ENCODE measurements around the gene TBC1D5.
"Not testable (repeated sequence)": the region's sequence is repeated elsewhere in the genome, so short reads cannot be mapped to it uniquely, and the experiment has no call there.

TBC1D5 gene

DNA sequence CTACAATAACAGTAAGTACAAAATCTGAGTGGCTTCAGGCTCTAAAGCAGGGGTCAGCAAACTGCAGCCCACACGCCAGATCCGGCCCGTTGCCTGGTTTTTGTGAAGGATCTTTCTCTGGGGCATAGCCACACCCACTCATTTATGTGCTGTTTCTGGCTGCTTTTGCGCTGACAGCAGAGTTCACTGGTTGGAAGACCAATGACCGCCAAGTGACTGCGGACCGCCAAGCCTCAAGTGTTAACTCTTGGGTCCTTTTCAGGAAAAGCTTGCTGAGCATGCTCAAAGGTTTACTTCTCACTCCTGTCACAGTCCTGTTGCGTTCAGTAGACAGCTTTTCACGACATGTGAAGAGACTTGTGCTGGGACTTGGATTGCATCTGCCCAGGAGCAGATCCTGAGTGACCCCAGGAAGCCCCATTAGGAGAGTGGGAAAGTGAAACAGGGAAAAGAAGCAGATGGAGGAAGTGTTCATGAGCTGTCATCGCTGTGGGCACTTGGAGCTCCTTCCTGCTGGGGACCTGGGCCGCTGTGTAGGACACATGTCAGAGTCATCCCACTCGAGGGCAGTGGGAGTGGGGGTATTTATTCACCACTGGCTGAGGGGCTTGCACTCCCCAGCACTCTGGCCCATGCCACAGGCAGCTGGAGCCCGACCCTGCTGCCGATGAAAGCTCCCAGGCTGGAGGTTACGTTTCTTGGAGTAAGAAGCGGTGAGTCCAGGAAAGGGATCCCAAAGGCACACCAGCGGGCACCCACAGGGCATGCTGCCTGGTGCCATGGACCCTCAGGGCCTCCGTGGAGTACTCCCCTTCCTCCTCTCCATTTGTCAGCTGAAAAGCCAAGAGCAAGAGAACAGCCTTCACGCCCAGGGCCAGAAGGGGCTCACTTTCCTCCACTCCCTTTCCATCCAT, 608.5 kb downstream of the TBC1D5 start:
- Histone ChIP-seq H3K4me2 (no peak overlapping the region), H3K27ac (no peak overlapping the region), H3K4me3 (IDR thresholded peaks at IDR 0.05; ENCODE audit: insufficient read depth, low read depth, low read length) (no peak overlapping the region), H3K4me1 (ENCODE audit: low read depth, poor library complexity, severe bottlenecking) (no peaks in the 10 kb centered on the region), H3K27me3 (ENCODE audit: insufficient read depth, low read depth) (no peaks in the 10 kb centered on the region), H3K36me3 (ENCODE audit: insufficient read depth) (no peaks in the 10 kb centered on the region), H3K79me2 (ENCODE audit: insufficient read depth, low read depth) (no peaks in the 10 kb centered on the region), H2AFZ (ENCODE audit: low read depth) (no peak overlapping the region), H4K20me1 (ENCODE audit: insufficient read depth) (no peaks in the 10 kb centered on the region), H3K9ac (no peak overlapping the region)
- TF ChIP-seq, protein P1, sequence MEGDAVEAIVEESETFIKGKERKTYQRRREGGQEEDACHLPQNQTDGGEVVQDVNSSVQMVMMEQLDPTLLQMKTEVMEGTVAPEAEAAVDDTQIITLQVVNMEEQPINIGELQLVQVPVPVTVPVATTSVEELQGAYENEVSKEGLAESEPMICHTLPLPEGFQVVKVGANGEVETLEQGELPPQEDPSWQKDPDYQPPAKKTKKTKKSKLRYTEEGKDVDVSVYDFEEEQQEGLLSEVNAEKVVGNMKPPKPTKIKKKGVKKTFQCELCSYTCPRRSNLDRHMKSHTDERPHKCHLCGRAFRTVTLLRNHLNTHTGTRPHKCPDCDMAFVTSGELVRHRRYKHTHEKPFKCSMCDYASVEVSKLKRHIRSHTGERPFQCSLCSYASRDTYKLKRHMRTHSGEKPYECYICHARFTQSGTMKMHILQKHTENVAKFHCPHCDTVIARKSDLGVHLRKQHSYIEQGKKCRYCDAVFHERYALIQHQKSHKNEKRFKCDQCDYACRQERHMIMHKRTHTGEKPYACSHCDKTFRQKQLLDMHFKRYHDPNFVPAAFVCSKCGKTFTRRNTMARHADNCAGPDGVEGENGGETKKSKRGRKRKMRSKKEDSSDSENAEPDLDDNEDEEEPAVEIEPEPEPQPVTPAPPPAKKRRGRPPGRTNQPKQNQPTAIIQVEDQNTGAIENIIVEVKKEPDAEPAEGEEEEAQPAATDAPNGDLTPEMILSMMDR (conservative IDR thresholded peaks at IDR 0.05; ENCODE audit: low read depth, low read length), result no peak

DNA sequence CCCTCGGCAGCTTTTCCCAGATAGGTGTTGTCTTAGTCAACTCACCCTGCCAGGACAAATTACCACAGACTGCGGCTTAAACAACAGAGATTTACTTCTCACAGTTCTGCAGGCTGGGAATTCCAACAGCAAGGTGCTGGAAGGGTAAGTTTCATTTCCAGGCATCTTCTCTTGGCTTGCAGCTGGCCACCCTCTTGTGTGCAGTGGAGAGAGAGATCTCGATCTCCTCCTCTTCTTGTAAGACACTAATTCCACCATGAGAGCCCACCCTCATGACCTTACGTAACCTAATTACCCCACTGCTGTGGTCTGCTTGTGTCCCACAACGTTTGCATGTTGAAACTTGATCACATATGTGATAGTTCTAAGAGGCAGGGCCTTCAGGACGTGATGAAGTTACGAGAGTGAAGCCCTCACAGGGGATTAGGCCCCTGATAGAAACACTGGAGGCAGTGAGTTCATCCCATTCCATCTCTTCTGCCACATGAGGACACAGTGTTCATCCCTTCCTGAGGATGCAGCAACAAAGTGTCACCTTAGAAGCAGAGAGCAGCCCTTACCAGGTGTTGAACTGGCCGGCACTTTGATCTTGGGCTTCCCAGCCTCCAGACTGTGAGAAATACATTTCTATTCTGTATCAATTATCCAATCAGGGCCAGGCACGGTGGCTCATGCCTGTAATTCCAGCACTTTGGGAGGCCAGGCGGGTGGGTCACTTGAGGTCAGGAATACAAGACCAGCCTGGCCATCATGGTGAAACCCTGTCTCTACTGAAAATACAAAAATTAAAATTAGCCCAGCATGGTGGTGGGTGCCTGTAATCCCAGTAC, 609.9 kb downstream of the TBC1D5 start:
- H3K79me2 ChIP-seq (ENCODE audit: insufficient read depth, low read depth), result no peaks in the 10 kb centered on the region
- TF ChIP-seq, protein P1 (conservative IDR thresholded peaks at IDR 0.05; ENCODE audit: low read depth, low read length), result no peak
- H3K27ac ChIP-seq, result no peak overlapping the region
- H3K4me2 ChIP-seq, result no peak overlapping the region
- no peak overlapping the region for H3K4me3 ChIP-seq (IDR thresholded peaks at IDR 0.05; ENCODE audit: insufficient read depth, low read depth, low read length)
- H4K20me1 ChIP-seq (ENCODE audit: insufficient read depth), result no peaks in the 10 kb centered on the region
- H3K27me3 ChIP-seq (ENCODE audit: insufficient read depth, low read depth), result no peaks in the 10 kb centered on the region
- H3K9ac ChIP-seq, result no peak overlapping the region
- H3K4me1 ChIP-seq (ENCODE audit: low read depth, poor library complexity, severe bottlenecking), result no peaks in the 10 kb centered on the region
- H3K36me3 ChIP-seq (ENCODE audit: insufficient read depth), result no peaks in the 10 kb centered on the region
- H2AFZ ChIP-seq (ENCODE audit: low read depth), result no peak overlapping the region

DNA sequence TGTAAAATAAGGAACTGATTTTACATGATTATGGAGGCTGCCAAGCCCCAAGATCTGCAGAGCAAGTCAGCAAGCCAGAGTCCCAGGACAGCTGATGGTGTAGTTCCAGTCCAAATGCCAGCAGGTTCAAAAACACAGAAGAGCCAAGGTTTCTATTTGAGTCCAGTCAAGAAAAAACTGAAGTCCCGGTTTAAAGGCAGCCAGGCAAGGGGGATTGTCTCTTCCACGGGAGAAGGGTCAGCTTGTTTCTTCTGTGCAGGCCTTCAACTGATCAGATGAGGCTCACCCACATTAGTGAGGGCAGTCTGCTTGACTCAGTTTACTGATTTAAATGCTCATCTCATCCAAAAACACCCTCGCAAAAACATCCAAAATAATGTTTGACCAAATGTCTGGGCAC, 611.5 kb downstream of the TBC1D5 start:
- Histone ChIP-seq H2AFZ (ENCODE audit: low read depth) (no peak overlapping the region), H3K79me2 (ENCODE audit: insufficient read depth, low read depth) (no peaks in the 10 kb centered on the region), H3K4me2 (no peak overlapping the region), H4K20me1 (ENCODE audit: insufficient read depth) (no peaks in the 10 kb centered on the region), H3K4me1 (ENCODE audit: low read depth, poor library complexity, severe bottlenecking) (no peaks in the 10 kb centered on the region), H3K36me3 (ENCODE audit: insufficient read depth) (no peaks in the 10 kb centered on the region), H3K27me3 (ENCODE audit: insufficient read depth, low read depth) (no peaks in the 10 kb centered on the region), H3K4me3 (IDR thresholded peaks at IDR 0.05; ENCODE audit: insufficient read depth, low read depth, low read length) (no peak overlapping the region), H3K27ac (no peak overlapping the region), H3K9ac (no peak overlapping the region)
- TF ChIP-seq, protein P1 (conservative IDR thresholded peaks at IDR 0.05; ENCODE audit: low read depth, low read length), result no peak

DNA sequence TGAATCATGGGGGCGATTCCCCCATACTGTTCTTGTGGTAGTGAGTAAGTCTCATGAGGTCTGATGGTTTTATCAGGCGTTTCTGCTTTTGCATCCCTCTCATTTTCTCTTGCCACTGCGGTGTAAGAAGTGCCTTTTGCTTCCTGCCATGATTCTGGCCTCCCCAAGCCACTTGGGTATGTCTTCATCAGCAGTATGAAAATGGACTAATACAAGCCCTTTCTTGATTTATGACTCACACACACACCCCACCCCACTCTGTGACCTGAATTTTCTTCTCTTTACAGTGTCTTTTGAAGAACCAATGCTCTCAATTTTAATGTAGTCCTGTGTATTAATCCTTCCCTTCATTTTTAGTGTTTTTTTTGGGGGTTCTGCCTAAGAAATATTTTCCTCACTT, 612.9 kb downstream of the TBC1D5 start:
- no peaks in the 10 kb centered on the region for H3K27me3 ChIP-seq (ENCODE audit: insufficient read depth, low read depth)
- H4K20me1 ChIP-seq (ENCODE audit: insufficient read depth), result no peaks in the 10 kb centered on the region
- no peaks in the 10 kb centered on the region for H3K4me1 ChIP-seq (ENCODE audit: low read depth, poor library complexity, severe bottlenecking)
- no peak overlapping the region for H3K4me2 ChIP-seq
- TF ChIP-seq, protein P1 (conservative IDR thresholded peaks at IDR 0.05; ENCODE audit: low read depth, low read length), result no peak
- no peaks in the 10 kb centered on the region for H3K79me2 ChIP-seq (ENCODE audit: insufficient read depth, low read depth)
- no peak overlapping the region for H3K4me3 ChIP-seq (IDR thresholded peaks at IDR 0.05; ENCODE audit: insufficient read depth, low read depth, low read length)
- no peak overlapping the region for H3K9ac ChIP-seq
- no peaks in the 10 kb centered on the region for H3K36me3 ChIP-seq (ENCODE audit: insufficient read depth)
- no peak overlapping the region for H2AFZ ChIP-seq (ENCODE audit: low read depth)
- H3K27ac ChIP-seq, result no peak overlapping the region

DNA sequence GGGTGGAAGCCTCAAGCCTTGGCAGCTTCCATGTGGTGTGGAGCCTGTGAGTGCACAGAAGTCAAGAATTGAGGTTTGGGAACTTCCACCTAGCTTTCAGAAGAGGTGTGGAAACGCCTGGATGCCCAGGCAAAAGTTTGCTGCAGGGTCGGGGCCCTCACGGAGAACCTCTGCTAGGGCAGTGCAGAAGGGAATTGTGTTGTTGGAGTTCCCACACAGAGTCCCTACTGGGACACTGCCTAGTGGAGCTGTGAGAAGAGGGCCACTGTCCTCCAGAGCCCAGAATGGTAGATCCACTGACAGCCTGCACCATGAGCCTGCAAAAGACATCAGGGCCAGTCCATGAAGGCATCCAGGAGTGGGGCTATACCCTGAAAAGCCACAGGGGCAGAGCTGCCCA, 613.8 kb downstream of the TBC1D5 start:
- not testable (repeated sequence) for H3K27ac ChIP-seq; H3K4me3 ChIP-seq (IDR thresholded peaks at IDR 0.05; ENCODE audit: insufficient read depth, low read depth, low read length); H3K79me2 ChIP-seq (ENCODE audit: insufficient read depth, low read depth); H3K9ac ChIP-seq; H2AFZ ChIP-seq (ENCODE audit: low read depth); H3K27me3 ChIP-seq (ENCODE audit: insufficient read depth, low read depth); H3K36me3 ChIP-seq (ENCODE audit: insufficient read depth); H3K4me1 ChIP-seq (ENCODE audit: low read depth, poor library complexity, severe bottlenecking); H3K4me2 ChIP-seq; H4K20me1 ChIP-seq (ENCODE audit: insufficient read depth)
